CD1c-positive myeloid dendritic cell (primary cell): ENCODE data around the gene TOX2.

Experiments
- DNase-seq: peaks from one replicate; pipeline ENCODE4 v3.0.0-alpha.2; 2016; ENCODE audit errors: extremely low spot score

TOX2 gene

DNA sequence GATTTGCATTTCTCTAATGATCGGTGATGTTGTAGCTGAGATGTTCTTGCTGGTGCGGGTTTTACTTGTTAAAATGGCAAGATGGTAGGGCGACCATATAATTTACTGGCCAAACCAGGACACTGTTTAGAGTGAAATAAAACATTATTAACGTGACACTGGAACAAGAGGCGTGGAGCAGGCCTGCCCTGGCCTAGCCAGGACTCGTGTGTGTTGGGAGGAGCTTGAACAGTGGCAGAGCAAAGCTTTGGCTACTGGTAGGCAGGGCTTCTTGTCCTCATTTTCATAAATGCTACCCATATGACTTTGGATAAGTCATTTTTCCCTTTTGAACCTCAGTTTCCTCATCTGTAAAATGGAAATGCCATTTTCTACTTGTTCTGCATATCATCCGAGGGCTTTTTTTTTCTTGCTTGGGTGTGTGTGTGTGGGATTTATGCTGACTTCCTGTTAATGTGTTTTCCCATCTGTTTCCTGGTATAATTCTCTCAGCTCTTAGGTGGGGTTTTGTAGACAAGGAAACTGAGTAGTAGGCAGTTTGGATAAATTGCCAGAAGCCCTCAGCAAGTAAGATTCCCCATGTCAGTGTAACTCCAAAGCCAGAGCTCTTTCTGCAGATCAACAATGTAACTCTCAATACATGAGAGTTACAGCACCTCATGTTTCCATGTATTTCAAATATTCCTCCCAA, 81.7 kb downstream of the TOX2 start:
- DNase-seq = no peak

DNA sequence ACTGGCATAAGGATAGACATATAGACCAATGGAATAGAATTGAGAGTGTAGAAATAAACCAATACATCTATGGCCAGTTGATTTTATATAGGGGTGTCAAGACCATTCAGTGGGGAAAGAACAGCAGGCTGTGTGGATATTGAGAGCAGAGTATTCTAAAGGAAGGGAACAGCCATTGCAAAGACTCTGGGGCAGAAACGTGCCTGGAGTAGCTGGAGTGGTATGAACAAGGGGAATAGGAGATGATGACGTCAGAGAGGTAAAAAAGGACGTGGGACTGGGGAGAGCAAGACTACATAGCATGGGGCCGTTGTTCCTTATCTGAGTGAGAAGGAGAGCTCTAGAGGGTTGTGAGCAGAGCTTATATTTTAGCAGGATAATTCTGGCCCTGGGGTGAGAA, 85.2 kb downstream of the TOX2 start:
- DNase-seq = no peak

DNA sequence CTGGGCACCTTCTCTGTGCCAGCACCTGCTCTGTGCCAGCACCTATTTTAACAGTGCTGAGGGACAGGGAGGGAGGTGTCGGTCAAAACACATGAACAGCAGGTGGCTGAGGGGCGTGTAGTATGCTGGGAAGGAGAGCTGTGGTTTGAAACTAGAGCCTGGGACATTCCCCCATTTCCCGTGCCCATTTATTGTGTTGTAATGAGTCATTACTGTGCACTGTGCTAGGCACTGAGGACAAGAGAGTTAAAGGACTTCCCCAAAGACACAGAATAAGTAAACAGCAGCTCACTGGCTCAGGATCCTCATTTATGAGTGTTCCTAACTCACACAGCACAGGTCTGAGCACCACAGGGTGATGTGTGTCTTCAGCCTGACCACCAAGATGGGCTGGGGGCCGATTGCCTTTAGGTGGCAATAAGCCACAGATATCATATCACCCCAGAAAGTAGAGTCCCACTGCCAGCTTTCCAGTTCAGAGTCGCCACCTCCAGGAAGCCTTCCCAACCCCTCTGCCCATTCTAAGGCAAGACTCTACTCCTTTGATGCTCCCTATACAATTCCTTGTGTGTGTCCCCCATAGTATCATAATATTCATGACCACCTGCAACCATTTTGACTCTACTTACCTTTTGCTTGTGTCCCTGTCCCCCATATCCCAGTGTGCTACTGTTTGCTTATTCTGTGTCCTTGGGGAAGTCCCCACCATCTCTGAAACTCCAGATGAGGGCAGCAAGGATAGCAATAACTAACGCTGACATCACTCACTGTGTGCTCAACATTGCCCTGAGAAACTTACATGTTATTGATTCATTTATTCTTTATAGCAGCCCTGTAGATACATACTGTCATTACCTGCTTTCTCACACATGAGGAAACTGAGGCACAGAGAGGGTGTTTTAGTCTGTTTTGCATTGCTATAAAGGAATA, 87.3 kb downstream of the TOX2 start:
- no peak for DNase-seq

DNA sequence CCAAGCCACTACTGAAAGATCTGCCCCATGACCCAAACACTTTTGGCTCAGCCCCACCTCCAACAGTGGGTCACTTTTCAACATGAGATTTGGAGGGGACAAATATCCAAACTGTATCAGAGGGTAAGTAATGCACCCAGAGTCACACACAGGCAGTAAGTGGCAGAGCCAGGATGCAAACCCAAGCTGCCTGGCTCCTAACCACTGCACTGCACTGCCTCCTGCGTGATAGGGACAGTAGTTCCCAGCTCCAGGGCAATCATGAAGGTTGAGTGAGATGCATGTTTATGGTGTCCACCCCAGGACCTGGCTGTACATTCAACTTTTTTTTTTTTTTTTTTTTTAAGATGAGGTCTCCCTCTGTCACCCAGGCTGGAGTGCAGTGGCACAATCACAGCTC, 88.2 kb downstream of the TOX2 start:
- no peak for DNase-seq

DNA sequence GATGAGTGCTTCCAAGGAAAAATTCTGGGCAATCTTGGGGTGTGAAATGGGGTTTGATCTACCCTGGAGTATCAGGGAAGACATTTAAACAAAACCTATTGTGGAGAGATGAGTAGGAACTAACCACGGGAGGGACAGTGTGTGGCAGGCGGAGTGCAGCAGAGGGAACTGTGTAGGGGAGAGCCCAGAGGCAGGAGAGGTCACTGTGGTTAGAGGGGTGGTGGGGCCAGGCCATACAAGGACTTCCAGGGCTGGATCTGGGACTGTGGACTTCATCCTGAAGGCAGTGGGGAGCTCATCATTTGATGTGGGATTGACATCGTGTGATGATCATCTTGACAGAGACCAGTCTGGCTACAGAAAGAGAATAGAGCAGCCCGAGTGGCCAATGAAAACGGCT, 89.0 kb downstream of the TOX2 start:
- DNase-seq = no peak

DNA sequence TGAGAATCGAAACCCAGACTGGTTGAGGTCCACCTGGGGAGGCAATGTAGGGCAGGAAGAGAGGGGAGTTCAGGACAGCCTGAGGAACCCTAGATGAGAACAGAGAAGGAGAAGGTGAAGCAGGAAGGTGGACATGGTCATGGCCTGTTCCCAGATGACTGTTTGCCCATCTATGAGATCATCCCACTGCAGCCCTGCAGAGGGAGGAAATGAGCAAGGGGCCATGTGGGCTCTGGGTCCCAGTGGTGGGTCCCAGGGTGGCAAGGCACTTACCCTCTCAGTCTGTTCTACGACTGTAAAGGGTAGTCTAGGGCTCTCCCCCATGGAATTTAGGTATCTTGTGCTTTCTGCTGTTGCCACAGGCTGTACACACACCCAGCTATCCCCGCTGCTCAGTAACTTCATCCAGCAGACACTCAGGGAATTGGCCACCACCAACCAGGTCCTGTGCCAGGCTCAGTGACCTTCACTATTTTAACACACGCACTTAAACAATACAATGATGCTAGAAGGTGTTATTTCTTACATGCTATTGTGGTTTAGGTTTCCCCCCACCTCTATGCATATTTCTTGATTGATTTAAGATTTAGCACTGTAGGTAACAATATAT, 89.8 kb downstream of the TOX2 start:
- DNase-seq = no peak

DNA sequence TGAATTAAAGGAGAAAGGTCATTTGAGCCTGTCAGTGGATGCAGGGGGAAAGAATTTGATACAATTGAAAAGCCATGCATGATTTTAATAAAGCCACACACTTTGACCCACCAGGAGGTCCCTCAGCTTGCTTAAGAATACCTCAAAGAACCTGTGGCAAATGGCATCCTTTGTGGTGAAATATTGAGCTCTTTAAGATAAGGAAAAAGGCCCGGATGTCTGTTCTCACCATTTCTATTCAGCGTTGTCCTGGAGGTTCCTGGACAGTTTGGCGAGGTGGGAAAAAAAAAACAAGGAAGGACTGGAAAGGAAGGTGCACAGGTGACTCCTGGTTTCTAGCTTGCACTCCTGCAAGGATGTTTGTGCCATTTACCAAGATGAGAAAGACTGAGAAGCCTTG, 91.0 kb downstream of the TOX2 start:
- DNase-seq = no peak

DNA sequence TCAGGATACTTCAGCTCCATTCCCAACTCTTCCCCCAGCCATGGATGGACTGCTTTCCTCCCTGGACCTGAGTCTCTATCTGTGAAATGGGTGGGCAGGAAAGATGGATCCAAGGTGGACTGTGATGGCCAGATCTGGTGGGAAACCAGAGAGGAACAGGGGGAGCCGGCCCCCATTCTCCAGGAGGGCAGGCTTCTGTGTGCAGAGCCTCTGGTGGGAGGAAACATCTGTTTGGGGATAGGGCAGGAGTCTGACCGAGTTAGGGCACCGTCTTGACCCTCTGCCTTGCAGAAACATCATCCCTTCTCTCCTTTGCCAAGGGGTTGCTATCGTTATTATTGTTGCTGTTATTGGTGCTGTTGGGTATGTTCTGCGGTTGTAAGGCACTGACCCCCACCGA, 91.5 kb downstream of the TOX2 start:
- DNase-seq = no peak

DNA sequence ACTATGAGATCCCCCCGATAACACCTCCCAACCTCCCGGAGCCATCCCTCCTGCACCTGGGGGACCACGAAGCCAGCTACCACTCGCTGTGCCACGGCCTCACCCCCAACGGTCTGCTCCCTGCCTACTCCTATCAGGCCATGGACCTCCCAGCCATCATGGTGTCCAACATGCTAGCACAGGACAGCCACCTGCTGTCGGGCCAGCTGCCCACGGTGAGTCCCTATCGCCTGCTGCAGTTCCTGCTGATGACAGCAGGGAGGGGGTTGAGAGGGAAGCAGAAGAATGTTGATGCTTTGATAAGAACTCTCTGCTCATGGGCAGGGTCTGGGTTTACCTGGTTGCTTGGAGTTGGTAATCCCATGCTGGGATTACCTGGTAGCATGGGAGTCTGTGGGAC, 91.9 kb downstream of the TOX2 start:
- no peak for DNase-seq

DNA sequence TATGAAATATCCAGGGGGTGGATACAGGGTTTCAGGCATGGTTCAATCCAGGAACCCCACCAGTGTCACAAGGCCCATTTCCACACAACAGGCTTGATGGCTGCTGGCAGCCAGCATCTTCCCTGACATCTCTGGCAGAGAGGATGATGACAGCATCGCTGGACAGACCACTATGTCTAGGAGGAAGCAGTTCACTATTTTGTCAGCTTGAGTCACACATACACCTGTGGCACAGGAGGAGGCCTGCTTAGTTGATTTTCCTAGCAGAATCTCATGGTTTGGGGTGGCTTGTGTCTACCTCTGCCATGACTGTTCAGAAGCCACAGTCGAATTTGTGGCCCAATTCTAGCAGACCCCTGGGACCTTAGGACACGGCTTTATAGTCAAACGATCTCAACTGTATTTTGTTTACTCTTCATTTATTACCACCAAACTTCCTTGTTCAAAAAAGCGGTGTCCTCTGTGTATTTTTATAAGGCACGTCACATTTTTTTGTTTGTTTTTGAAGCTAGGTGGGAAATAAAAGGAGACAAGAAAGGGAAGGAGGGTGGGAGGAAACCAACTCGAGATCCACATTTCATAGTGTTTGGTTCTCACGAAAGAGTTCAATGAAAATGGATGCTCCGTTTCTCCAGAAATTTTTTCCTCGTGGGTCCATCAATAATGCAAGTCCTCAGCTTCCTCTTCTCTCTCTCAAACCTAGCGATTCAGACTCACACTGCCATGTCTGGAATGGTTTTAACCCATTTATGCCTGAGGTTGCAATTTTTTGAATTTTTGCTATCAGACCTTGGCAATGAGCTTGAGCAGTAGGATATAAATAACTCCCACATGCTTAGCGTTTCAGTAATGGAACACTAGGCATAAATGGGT, 94.4 kb downstream of the TOX2 start:
- DNase-seq = no peak

DNA sequence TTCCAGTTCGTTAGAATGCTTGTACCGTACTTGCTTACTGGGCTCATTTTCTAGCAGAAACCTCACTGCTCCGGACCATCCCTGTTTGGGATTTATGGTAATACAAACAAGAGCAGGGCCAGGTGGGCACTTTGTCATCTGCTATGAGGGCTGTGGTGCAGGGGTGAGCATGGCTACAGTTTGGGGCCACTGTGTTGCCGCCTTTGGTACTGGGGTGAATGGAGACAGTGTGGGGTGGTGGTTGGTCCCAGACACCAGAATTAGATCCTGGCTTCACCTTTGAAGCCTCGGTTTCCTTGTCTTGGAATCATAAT, 95.0 kb downstream of the TOX2 start:
- no peak for DNase-seq

DNA sequence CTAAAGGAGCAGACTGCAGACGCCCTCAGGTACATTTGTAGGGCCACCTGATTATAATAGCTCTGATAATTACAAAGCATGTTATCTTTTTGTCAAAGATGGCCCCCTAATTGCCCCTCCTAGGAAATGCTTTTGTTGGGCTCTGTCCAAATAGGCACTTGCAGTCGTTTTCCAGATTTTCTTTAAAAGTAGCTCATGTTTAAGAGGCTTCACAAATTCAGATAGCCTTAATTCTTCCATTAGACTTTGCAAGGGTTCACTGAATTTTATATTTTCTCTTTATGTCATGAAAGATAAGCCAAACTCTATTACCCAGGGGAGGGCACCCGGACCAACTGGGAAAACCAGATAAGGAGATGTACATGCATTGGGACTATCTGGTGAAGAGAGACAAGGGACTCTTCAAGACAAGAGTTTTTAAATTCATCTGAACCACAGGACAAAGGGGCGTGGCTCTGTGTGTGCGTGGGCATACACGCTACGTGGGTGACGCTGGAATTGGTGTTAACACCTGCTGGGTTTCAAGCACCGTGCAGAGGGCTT, 95.6 kb downstream of the TOX2 start:
- DNase-seq = no peak

DNA sequence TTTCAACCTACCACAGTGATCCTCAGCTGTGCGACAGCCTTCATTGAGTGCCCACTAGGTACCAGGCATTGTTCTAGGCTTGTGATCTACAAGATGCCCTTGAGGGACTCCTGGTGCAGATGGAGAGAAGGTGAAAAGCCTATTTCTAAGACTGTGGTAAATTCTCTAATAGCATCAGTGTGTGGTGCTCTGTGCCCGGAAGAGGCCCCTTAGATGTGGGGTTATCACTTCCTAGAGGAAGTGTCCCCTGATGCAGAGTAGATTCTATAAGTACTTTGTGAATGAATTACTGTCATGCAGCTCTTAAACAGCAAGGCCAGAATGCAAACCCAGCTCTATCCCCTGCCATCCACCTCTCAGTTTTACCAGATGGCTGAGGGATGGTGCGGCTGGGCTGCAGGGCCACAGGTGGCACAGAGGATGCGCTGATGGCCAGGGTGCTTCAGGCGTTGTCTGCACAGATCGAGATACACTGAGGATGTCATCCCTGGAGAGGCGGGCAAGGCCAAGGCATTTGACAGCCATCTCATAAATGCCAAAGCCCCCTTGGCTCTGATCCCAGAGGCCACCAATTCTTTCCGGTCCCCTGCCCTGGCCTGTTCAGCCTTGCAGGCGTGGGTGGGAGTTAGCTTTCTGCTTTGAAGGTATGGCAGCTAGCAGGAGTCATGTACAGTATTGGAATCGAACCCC, 96.7 kb downstream of the TOX2 start:
- no peak for DNase-seq

DNA sequence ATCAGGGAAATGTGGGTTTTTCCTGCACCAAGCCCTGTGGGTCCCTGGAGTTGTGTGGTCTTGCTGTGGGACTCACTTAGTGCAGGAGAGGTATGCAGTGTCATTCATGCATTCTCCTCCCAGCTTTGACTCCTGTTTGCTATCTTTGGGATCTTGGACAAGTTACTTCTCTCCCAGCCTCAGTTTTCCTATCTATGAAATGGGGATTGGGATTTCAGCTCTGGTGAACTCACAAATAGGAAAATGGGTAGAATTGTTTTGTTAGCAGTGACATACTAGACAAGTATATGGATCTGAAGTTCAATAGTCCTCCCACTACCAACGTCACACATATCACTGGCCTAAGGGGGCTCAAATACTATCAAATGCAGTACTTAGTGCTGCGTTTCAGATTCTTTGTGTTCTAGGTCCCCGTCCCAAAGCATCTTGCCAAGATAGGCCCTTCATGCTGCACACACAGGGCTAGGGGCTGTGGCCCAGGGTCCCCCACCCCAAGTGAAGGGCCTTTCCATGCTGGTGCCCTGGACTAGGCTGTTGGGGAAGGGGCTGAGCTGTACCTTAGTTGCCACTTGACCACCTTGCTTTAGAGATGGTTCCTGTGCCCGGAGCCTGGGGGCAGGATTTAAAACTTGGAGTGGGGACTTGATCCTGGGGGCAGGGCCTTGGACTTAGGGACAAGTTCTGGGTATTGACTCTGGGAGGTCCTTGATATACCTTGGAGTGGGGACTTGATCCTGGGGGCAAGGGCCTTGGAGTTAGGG, 98.0 kb downstream of the TOX2 start:
- no peak for DNase-seq

DNA sequence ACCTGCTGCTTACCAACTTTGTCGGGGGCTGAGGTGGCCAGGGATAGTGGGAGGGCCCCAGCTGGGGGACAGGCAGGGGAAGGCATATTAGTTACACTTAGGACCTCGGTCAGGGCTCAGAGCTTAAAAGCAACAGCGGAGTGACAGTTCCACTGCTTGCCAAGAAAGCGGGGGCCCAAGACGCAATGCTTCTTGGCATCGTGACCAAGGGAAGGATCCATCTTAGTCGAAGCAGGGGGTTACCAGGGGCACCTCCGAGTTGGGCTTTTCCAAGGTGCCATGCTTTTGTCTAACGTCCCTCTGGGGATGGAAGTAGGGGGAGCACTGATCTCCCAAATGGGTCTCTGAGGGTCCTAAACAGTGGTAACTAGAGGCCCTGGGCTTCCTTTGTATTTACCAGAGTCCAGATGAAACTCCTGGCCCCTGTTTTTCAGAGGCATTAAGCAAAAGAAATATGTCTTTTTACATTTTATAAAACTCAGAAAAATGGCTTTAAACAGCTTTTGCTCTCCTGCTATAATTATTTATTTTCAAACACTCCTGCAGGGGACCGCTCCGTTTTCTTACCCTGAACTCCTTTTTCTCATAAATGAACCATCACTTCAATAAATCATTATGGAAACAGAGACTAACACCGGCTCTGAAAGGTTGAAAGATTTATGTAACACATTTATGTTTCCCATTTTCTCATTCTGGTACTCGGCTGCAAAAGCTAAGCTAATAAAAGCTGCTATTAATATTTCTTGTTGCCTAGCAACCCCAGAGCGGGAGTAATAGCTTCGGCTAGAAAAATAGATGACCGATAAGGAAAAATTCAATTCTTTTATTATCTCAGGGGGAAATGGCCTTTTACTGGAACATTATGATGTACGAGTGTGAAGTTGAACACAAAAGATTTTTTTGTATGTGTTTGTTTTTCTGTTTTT, 100.4 kb downstream of the TOX2 start:
- no peak for DNase-seq

DNA sequence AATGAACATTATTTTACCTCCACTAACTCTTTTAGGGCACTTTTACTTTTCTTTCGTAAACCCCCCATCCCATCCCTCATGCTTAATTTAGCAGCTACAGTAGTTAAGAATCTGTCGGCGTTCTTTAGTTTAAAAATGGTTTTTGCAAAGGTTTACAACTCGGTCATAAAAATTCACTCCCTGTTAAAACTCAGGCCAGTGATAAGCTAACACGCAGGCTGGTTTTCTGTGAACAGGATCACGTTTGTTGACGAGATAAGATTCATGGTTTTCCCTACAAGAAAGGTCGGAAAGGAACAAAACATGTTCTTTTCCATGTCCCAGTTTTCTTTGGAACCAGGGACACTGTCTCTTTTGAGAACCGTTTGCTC, 101.1 kb downstream of the TOX2 start:
- DNase-seq = no peak

DNA sequence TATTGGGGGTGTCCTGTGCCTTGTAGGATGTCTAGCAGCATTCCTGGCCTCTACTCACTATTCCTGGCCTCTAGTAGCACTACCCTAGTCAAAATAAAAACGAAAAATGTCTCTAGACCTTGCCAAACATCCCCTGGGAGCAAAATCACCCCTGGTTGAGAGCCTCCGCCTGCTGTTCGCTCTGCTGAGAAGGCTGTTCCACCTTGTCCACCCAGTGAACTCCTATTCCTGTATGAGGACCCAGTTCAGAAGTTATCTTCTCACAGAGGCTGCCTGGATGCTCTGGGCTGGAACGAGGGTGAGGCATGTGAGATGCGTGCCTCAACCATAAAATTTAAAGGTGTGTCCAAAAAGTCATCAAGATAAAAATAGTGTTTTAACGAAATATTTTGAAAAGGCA, 101.9 kb downstream of the TOX2 start:
- no peak for DNase-seq

DNA sequence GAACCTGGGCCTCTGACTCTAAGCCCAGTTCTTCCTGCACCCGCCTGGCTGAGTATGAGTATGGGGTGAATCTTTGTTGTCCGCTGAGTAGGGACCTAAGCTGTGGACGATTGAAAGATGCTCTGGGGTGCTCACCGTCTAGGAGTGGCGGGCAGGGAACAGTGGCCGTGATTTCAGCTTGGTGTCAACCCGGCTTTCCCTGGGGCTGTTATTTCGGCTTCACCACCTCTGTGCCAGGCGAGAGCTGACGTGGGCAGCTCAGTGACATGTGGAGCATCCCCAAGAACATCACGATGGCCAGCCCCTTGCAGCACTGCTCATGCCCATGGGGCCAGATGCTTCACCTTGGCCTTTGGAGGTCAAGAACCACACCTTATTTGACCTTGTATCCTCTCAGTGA, 102.6 kb downstream of the TOX2 start:
- DNase-seq = no peak

DNA sequence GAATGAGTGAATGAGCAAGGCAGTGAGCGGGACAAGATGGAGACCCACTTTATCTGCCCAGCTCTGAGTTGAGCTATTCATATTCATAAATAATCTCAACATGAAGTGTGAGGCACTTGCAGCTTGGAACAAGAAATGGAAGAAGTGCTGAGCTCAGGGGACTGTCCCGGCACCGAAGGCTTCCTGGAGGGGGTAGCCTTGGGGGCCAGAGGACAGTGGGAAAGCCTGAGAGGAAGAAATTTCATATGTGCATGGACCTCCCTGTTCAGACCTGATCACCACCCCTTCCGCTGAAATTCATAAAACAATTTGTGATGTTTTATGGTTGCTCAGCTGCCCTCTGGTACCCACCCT, 103.2 kb downstream of the TOX2 start:
- DNase-seq = no peak
